Endothelial cell of umbilical vein (primary cell): ENCODE data around the gene CMTM8. TPM values are rescaled to one million over a fixed set of nuclear protein-coding genes. Genes with fewer than 3 reads are reported as not detected.

ENCODE experiments used
- BruUV-seq: library from RNA; stranded (reverse); fragments of 400-500 nt; replicated peaks from 2 replicates; lab custom pipeline; 2021; lab: Mats Ljungman, UMichigan
- CTCF ChIA-PET: fragments of 300-600, 350-600 bp; sonication (Branson Sonifier 250); formaldehyde crosslinking; loops from one replicate; lab custom pipeline; 2021; ENCODE audit warnings: antibody characterized with exemption, inconsistent platforms; lab: Charles Lee
- POLR2A ChIA-PET: fragments of 300-600, 350-600 bp; sonication (Branson Sonifier 250); formaldehyde crosslinking; loops from one replicate; lab custom pipeline; 2021; ENCODE audit warnings: antibody characterized with exemption, inconsistent platforms; lab: Charles Lee
- DNase-seq: peaks from one replicate; pipeline ENCODE4 v3.0.0-alpha.2; 2011; ENCODE audit warnings: low read depth, low spot score
- FAIRE-seq: peaks from 2 replicates; lab custom pipeline; 2011; peaks lifted over from hg19 to GRCh38; lab: Jason Lieb, UNC
- H2AFZ ChIP-seq: 2 replicates; pipeline ENCODE4 v1.6.0; 2012; ENCODE audit warnings: low read depth, low read length, control low read depth, inconsistent platforms
- H3K27ac ChIP-seq: 2 replicates; pipeline ENCODE4 v1.5.1; 2011; ENCODE audit warnings: low read depth, mild to moderate bottlenecking, control low read depth, low read length, moderate library complexity; ENCODE audit not compliant: insufficient read depth
- H3K27me3 ChIP-seq, 2 experiments: 2 replicates each; pipeline versions ENCODE4 v1.6.0 to v1.6.1; 2011; ENCODE audit warnings: low read length in 2 of 2, mixed read lengths in 1 of 2; ENCODE audit not compliant: control insufficient read depth in 2 of 2, insufficient read depth in 2 of 2
- H3K36me3 ChIP-seq, 2 experiments: 2 replicates in 1 of 2; 3 replicates in 1 of 2; pipeline ENCODE4 v1.5.1; 2011; ENCODE audit warnings: low read length in 2 of 2, mild to moderate bottlenecking in 1 of 2, moderate library complexity in 1 of 2; ENCODE audit not compliant: control insufficient read depth in 2 of 2, insufficient read depth in 2 of 2; ENCODE audit errors: extremely low read depth in 1 of 2
- H3K4me1 ChIP-seq: 3 replicates; pipeline ENCODE4 v1.5.1; 2011; ENCODE audit warnings: mild to moderate bottlenecking, low read length; ENCODE audit not compliant: control insufficient read depth, insufficient read depth; ENCODE audit errors: extremely low read depth
- H3K4me2 ChIP-seq: 2 replicates; pipeline ENCODE4 v1.6.1; 2011; ENCODE audit warnings: low read length, control low read depth, mixed read lengths; ENCODE audit not compliant: insufficient read depth
- H3K4me3 ChIP-seq, 3 experiments: fragments of 200-600 bp in 1 of 3; sonication (generic), shearing (Covaris generic) in 1 of 3; replicated peaks in 1 of 3; 2 replicates each; pipeline ENCODE4 v1.5.1; 2011 to 2016; ENCODE audit warnings: control low read depth in 3 of 3, low read length in 3 of 3, mild to moderate bottlenecking in 2 of 3, inconsistent platforms in 1 of 3, low read depth in 1 of 3, moderate library complexity in 1 of 3; ENCODE audit not compliant: insufficient read depth in 1 of 3
- H3K79me2 ChIP-seq: 2 replicates; pipeline ENCODE4 v1.6.0; 2012; ENCODE audit warnings: low read length, inconsistent platforms; ENCODE audit not compliant: control insufficient read depth, insufficient read depth
- H3K9ac ChIP-seq: replicated peaks from 2 replicates; pipeline ENCODE3; 2011; ENCODE audit warnings: low read length, control low read depth; ENCODE audit not compliant: insufficient read depth; ENCODE audit errors: extremely low read depth
- H3K9me1 ChIP-seq: replicated peaks from 3 replicates; pipeline ENCODE4 v1.6.0; 2011; ENCODE audit warnings: mild to moderate bottlenecking, low read length; ENCODE audit not compliant: control insufficient read depth, insufficient read depth; ENCODE audit errors: extremely low read depth
- H3K9me3 ChIP-seq: replicated peaks from 2 replicates; pipeline ENCODE4 v1.5.1; 2012; ENCODE audit warnings: low read length, inconsistent platforms; ENCODE audit not compliant: control insufficient read depth, insufficient read depth
- H4K20me1 ChIP-seq: replicated peaks from 2 replicates; pipeline ENCODE3; 2011; ENCODE audit warnings: mild to moderate bottlenecking, low read length; ENCODE audit not compliant: control insufficient read depth, insufficient read depth; ENCODE audit errors: extremely low read depth
- EZH2 ChIP-seq: IDR thresholded peaks from 2 replicates; pipeline ENCODE4 v1.6.1; 2012; ENCODE audit warnings: borderline replicate concordance, low read depth, mild to moderate bottlenecking, moderate library complexity, low read length, inconsistent platforms; ENCODE audit not compliant: severe bottlenecking
- FOS ChIP-seq: IDR thresholded peaks from 2 replicates; pipeline ENCODE4 v1.6.1; 2011; ENCODE audit warnings: mild to moderate bottlenecking, low read length, moderate library complexity, borderline replicate concordance; ENCODE audit not compliant: insufficient read depth
- GATA2 ChIP-seq: IDR thresholded peaks from 2 replicates; pipeline ENCODE4 v1.7.0; 2011; ENCODE audit warnings: low read depth, mild to moderate bottlenecking, moderate library complexity, mixed read lengths, low read length; ENCODE audit not compliant: insufficient read length, insufficient read depth
- JUN ChIP-seq: IDR thresholded peaks from 2 replicates; pipeline ENCODE4 v1.6.1; 2011; ENCODE audit warnings: borderline replicate concordance, low read depth; ENCODE audit not compliant: insufficient read length, insufficient read depth
- MYC ChIP-seq: IDR thresholded peaks from one replicate; pipeline ENCODE4 v1.6.1; 2011; ENCODE audit warnings: mild to moderate bottlenecking, low read depth, low read length
- POLR2A ChIP-seq: IDR thresholded peaks from 2 replicates; pipeline ENCODE4 v1.6.1; 2012; ENCODE audit warnings: low read depth, mild to moderate bottlenecking, control low read depth, low read length
- POLR2AphosphoS5 ChIP-seq: IDR thresholded peaks from 2 replicates; pipeline ENCODE4 v1.6.1; 2012; ENCODE audit warnings: low read depth, mild to moderate bottlenecking, control low read depth, low read length, moderate library complexity; ENCODE audit not compliant: insufficient read depth
- dilution Hi-C: fragments of 300-500 bp; cut with MboI; formaldehyde crosslinking; loops from one replicate; pipeline ENCODE4 v1.15.0; 2019; ENCODE audit warnings: low sequenced_read_pairs; ENCODE audit not compliant: extremely low pct_ligation_motif_present
- intact Hi-C: fragments of 100-400 bp; cut with micrococcal nuclease; formaldehyde crosslinking; loops from one replicate; pipeline ENCODE4 v1.10.0; 2022
- polyA plus RNA-seq, 4 experiments: library from polyadenylated mRNA; depleted of rRNA in 3 of 4; stranded (reverse) in 3 of 4; unstranded in 1 of 4; fragments of >200 nt; gene quantifications; 2 replicates each; pipeline versions ENCODE4 v1.2.1 to v1.2.3, GENCODE V29; 2011 to 2012; ENCODE audit warnings: missing spikeins in 1 of 4
- total RNA-seq: library from RNA; stranded (reverse); gene quantifications from 2 replicates; pipeline ENCODE4 v1.2.3, GENCODE V29; 2021
- TF ChIP-seq, protein P1 (sequence below): IDR thresholded peaks from 2 replicates; pipeline ENCODE4 v1.6.1; 2011; ENCODE audit not compliant: insufficient read depth, insufficient read length
- TF ChIP-seq, protein P2 (sequence below), 2 donors: IDR thresholded peaks; 1 replicate in 1 of 2; 2 replicates in 1 of 2; pipeline ENCODE4 v1.5.1; 2011; ENCODE audit warnings: low read length in 2 of 2, mild to moderate bottlenecking in 2 of 2, moderate library complexity in 2 of 2, control low read depth in 1 of 2, inconsistent platforms in 1 of 2, low read depth in 1 of 2; ENCODE audit not compliant: insufficient read depth in 1 of 2; ENCODE audit errors: extremely low read depth in 1 of 2

Gene CMTM8
- total and polyA plus RNA-seq, 2 donors (not counting 3 experiments of a cell fraction or from before 2014, with no cell fraction given): 7.3 to 11.9 TPM

DNA sequence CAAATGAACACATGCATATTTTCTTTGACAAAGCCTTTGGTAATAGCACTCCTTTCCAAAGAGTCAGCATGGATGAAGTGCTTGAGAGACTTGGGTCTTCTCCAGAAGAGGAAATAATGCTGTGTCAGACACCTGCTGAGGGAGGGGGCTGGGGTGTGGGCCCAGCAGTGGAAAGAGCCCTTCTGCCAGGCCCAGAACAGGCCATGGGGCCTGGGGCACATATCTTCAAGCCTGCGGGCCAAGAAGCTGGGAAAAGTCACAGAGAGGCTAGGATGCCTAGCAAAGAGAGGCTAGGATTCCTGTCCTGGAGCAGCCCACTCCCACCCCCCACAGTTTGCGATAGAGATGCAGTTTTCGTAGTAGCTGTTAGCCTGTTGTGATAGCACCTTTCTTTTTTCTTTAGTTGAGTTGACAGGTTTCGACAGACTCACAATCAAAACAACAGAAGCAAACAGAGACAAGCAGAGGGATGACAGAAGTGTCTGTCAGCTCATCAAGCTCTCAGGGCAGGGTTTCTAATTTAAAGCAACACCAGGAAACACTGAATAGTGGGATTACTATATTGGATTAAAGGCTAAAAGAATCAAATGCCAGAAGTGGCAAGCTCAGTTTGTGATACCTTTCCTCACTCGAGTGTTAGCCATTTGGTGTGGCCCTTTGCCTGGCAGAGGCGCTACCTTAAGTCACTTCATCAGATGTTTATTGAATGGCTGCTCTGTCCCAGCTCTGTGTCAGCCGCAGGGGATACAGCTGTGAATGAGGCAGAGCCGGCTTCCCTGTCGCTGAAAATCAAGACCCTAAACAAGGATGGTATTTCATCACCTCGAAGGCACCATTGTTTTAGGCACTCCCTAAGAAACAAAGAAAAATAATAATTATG, 172.1 kb downstream of the CMTM8 start:
- Histone ChIP-seq H3K36me3 (no peaks in the 10 kb centered on the region), H3K27ac (no peak overlapping the region), H3K4me1 (peaks cover 35% of the 10 kb centered on the region), H3K4me2 (no peak overlapping the region), H3K27me3 (no peaks in the 10 kb centered on the region), H3K9me3 (no peaks in the 10 kb centered on the region), H2AFZ (no peak overlapping the region), H3K4me3 (no peak overlapping the region), H3K9me1 (no peaks in the 10 kb centered on the region), H4K20me1 (no peaks in the 10 kb centered on the region), H3K79me2 (peaks cover 54% of the 10 kb centered on the region), H3K9ac (no peak overlapping the region)
- FAIRE-seq (no peak), DNase-seq (no peak)
- ChIA-PET CTCF (interaction anchor here (0.9 to 1.8 kb wide), 5 partner anchors 10 to 59 kb away, joined by 3 to 7 read pairs (median 5); no protein-coding TSS in a partner anchor), POLR2A (no interaction called here)
- dilution Hi-C loops: no loop called here
- TF ChIP-seq POLR2AphosphoS5 (no peak), JUN (no peak), EZH2 (no peak), POLR2A (no peak), FOS (no peak), MYC (no peak), GATA2 (no peak)
- TF ChIP-seq, protein P1, sequence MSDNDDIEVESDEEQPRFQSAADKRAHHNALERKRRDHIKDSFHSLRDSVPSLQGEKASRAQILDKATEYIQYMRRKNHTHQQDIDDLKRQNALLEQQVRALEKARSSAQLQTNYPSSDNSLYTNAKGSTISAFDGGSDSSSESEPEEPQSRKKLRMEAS: no peak
- TF ChIP-seq, protein P2, sequence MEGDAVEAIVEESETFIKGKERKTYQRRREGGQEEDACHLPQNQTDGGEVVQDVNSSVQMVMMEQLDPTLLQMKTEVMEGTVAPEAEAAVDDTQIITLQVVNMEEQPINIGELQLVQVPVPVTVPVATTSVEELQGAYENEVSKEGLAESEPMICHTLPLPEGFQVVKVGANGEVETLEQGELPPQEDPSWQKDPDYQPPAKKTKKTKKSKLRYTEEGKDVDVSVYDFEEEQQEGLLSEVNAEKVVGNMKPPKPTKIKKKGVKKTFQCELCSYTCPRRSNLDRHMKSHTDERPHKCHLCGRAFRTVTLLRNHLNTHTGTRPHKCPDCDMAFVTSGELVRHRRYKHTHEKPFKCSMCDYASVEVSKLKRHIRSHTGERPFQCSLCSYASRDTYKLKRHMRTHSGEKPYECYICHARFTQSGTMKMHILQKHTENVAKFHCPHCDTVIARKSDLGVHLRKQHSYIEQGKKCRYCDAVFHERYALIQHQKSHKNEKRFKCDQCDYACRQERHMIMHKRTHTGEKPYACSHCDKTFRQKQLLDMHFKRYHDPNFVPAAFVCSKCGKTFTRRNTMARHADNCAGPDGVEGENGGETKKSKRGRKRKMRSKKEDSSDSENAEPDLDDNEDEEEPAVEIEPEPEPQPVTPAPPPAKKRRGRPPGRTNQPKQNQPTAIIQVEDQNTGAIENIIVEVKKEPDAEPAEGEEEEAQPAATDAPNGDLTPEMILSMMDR (IDR thresholded peaks at IDR 0.05; ENCODE audit: extremely low read depth in 1 of 2, insufficient read depth in 1 of 2, low read depth in 1 of 2, low read length in 2 of 2): no peak
- intact Hi-C loops: no loop called here
- no TSS peak for BruUV-seq
